Activated T-cell treated with anti-CD3 and anti-CD28 coated beads for 1 hour (primary cell): Measurements from ENCODE around the gene HERC2.
"Not testable (repeated sequence)": the region's sequence is repeated elsewhere in the genome, so short reads cannot be mapped to it uniquely, and the experiment has no call there.

ENCODE experiments used
- DNase-seq: peaks from one replicate; pipeline ENCODE4 v3.0.0-alpha.2; 2020; ENCODE audit warnings: low read depth

HERC2 gene

GRCh38 chr15:28281876-28282275, 40.1 kb downstream of the HERC2 start:
- no peak for DNase-seq

GRCh38 chr15:28274635-28275034, 47.3 kb downstream of the HERC2 start:
- no peak for DNase-seq

- no peak for DNase-seq
Observed at GRCh38 chr15:28273873-28274610, 47.9 kb downstream of the HERC2 start.

GRCh38 chr15:28273468-28273867, 48.5 kb downstream of the HERC2 start:
- DNase-seq = no peak

GRCh38 chr15:28272587-28272986, 49.4 kb downstream of the HERC2 start:
- no peak for DNase-seq

- DNase-seq = no peak
Observed at GRCh38 chr15:28271697-28272260, 50.2 kb downstream of the HERC2 start.

GRCh38 chr15:28269097-28269496, 52.9 kb downstream of the HERC2 start:
- no peak for DNase-seq

- DNase-seq = no peak
Observed at GRCh38 chr15:28267727-28268126, 54.3 kb downstream of the HERC2 start.

GRCh38 chr15:28265334-28266019, 56.5 kb downstream of the HERC2 start:
- DNase-seq = no peak

- DNase-seq = no peak
Observed at GRCh38 chr15:28264166-28264565, 57.8 kb downstream of the HERC2 start.

GRCh38 chr15:28262438-28262837, 59.5 kb downstream of the HERC2 start:
- no peak for DNase-seq

GRCh38 chr15:28260722-28261121, 61.3 kb downstream of the HERC2 start:
- DNase-seq = no peak

GRCh38 chr15:28260317-28260716, 61.7 kb downstream of the HERC2 start:
- no peak for DNase-seq

GRCh38 chr15:28255965-28256364, 66.0 kb downstream of the HERC2 start:
- DNase-seq = no peak

GRCh38 chr15:28252831-28253230, 69.1 kb downstream of the HERC2 start:
- DNase-seq = no peak

GRCh38 chr15:28246605-28247004, 75.4 kb downstream of the HERC2 start:
- DNase-seq = no peak

GRCh38 chr15:28243901-28244300, 78.1 kb downstream of the HERC2 start:
- no peak for DNase-seq

GRCh38 chr15:28243399-28243798, 78.6 kb downstream of the HERC2 start:
- DNase-seq = no peak

- DNase-seq = not testable (repeated sequence)
Observed at GRCh38 chr15:28238296-28238695, 83.7 kb downstream of the HERC2 start.

GRCh38 chr15:28231743-28232142, 90.2 kb downstream of the HERC2 start:
- not testable (repeated sequence) for DNase-seq

GRCh38 chr15:28231336-28231735, 90.6 kb downstream of the HERC2 start:
- not testable (repeated sequence) for DNase-seq

- not testable (repeated sequence) for DNase-seq
Observed at GRCh38 chr15:28228990-28229640, 92.9 kb downstream of the HERC2 start.

- no peak for DNase-seq
Observed at GRCh38 chr15:28228096-28228495, 93.9 kb downstream of the HERC2 start.
